Breast epithelium (tissue), 3 donors: ENCODE data around the gene LRP3.

Source experiments
- CTCF ChIP-seq, 3 donors: fragments of 450-650 bp; IDR thresholded peaks; one replicate each; pipeline ENCODE4 v1.5.1; 2016 to 2017; ENCODE audit warnings: antibody characterized with exemption in 3 of 3, mild to moderate bottlenecking in 3 of 3, moderate library complexity in 3 of 3
- POLR2AphosphoS5 ChIP-seq, 3 donors: sonication (generic); formaldehyde crosslinking; IDR thresholded peaks; one replicate each; pipeline ENCODE4 v1.6.1; 2017; ENCODE audit warnings: antibody characterized with exemption in 3 of 3

- TF ChIP-seq CTCF (IDR thresholded peaks at IDR 0.05) (no peak), POLR2AphosphoS5 (IDR thresholded peaks at IDR 0.05) (no peak)
These were observed 54.0 kb downstream of the LRP3 start for GRCh38 chr19:33248104-33248503.
